ENCODE results near the gene C10orf88. TPM values are rescaled to one million over a fixed set of nuclear protein-coding genes. Genes with fewer than 3 reads are reported as not detected.

Gene C10orf88
- total and polyA plus RNA-seq, 9 of the 15 experiments (the other 6 are each of a cell fraction or from before 2014, with no cell fraction given), result 2.5 to 9.6 (median 7.5) TPM

DNA sequence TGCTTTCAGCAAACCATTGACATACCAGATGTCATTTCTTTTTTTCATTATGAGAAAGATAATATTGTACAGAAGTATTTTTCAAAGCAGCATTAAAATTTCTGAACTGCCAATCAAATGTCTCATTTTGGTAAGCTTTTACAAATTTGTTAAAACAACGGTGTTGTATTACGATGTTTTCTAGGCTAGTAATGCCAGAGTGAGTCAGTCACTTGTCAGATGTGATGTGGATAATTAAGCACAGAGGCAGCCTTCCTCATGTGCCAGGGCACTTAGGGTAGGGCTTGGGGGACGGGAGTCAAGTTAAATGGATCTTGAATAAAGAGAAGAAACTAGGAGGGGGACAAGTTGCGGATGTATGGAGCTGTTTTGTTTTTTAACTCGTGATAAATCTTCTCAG is 36.3 kb upstream of the C10orf88 start (continued):
- no peak for TF ChIP-seq ZNF444 (CRISPR knock-in tag; IDR thresholded peaks at IDR 0.05)
- no peak for TF ChIP-seq MBD2 (IDR thresholded peaks at IDR 0.05; ENCODE audit: borderline replicate concordance, low read depth)
- no peak for TF ChIP-seq POU5F1 (IDR thresholded peaks at IDR 0.05; ENCODE audit: borderline replicate concordance, low read depth, low read length, partially characterized antibody)
- TF ChIP-seq POLR2H (tag; IDR thresholded peaks at IDR 0.05; ENCODE audit: low read depth), result no peak
- TF ChIP-seq PML (IDR thresholded peaks at IDR 0.05; ENCODE audit: low read length), result no peak
- no peak for TF ChIP-seq TEAD2 (tag; IDR thresholded peaks at IDR 0.05)

DNA sequence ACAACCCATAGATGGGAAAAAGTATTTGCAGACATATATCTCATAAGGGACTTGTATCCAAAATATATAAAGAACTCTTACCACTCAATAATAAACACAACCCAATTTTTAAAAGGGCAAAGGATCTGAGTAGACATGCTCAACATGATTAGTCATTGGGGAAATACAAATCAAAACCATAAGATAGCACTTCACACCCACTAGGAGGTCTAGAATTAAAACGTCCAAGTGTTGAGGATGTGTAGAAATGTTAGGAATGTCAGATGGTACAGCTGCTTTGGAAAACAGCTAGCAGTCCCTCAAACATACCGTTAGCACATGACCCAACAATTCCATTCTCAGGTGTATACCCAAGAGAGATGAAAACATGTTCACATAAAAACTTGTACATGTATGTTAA is 34.5 kb upstream of the C10orf88 start:
- Histone ChIP-seq H3K9me3 (replicated peaks; ENCODE audit: control insufficient read depth, insufficient read depth, low read depth, low read length) (no peaks in the 10 kb centered on the region), H3K4me2 (ENCODE audit: insufficient read depth, low read length) (no peak overlapping the region), H3K4me1 (replicated peaks in 1 of 2; ENCODE audit: control insufficient read depth in 2 of 2, insufficient read depth in 2 of 2, low read length in 2 of 2) (no peaks in the 10 kb centered on the region), H3K9ac (ENCODE audit: insufficient read depth in 1 of 2, low read depth in 2 of 2, low read length in 2 of 2) (no peak overlapping the region), H3K27me3 (ENCODE audit: control insufficient read depth in 2 of 2, insufficient read depth in 2 of 2, low read length in 2 of 2) (no peaks in the 10 kb centered on the region), H3K27ac (ENCODE audit: extremely low read depth, low read depth, low read length) (no peak overlapping the region), H4K20me1 (replicated peaks; ENCODE audit: control insufficient read depth, insufficient read depth, low read length) (no peaks in the 10 kb centered on the region), H3K79me2 (ENCODE audit: control insufficient read depth, insufficient read depth, low read length) (no peaks in the 10 kb centered on the region), H3K4me3 (no peak overlapping the region), H3K9me1 (ENCODE audit: control insufficient read depth, insufficient read depth, low read length) (no peaks in the 10 kb centered on the region), H2AFZ (ENCODE audit: low read depth, low read length) (no peak overlapping the region), H3K36me3 (ENCODE audit: control insufficient read depth, insufficient read depth, low read length) (peaks cover 46% of the 10 kb centered on the region; the same call in 2 of the 3 replicates)
- CTCF ChIA-PET (ENCODE audit: low intra/inter-chr PET ratio), result no interaction called here
- TF ChIP-seq ETV1 (tag; conservative IDR thresholded peaks at IDR 0.05; ENCODE audit: low read depth) (no peak), STAG1 (CRISPR knock-in tag; IDR thresholded peaks at IDR 0.05; ENCODE audit: borderline replicate concordance) (no peak), CBX8 (IDR thresholded peaks at IDR 0.05; ENCODE audit: borderline replicate concordance, extremely low read depth, low read depth, low read length, poor library complexity, severe bottlenecking) (no peak), SMARCC2 (IDR thresholded peaks at IDR 0.05; ENCODE audit: low read depth) (no peak), PHF8 (IDR thresholded peaks at IDR 0.05; ENCODE audit: borderline replicate concordance, low read length) (no peak), HCFC1 (IDR thresholded peaks at IDR 0.05; ENCODE audit: low read depth, low read length) (no peak), ZKSCAN8 (CRISPR knock-in tag; IDR thresholded peaks at IDR 0.05) (no peak), RCOR1 (IDR thresholded peaks at IDR 0.05; ENCODE audit: borderline replicate concordance in 1 of 2, low read depth in 2 of 2, low read length in 2 of 2) (no peak), TAF9B (IDR thresholded peaks at IDR 0.05; ENCODE audit: partially characterized antibody) (no peak), NR3C1 (CRISPR knock-in tag; IDR thresholded peaks at IDR 0.05) (no peak), SMAD2 (IDR thresholded peaks at IDR 0.05; ENCODE audit: low read depth, low read length) (no peak), ETV5 (CRISPR knock-in tag; IDR thresholded peaks at IDR 0.05; ENCODE audit: low read depth) (no peak)
- TF ChIP-seq, protein P1, sequence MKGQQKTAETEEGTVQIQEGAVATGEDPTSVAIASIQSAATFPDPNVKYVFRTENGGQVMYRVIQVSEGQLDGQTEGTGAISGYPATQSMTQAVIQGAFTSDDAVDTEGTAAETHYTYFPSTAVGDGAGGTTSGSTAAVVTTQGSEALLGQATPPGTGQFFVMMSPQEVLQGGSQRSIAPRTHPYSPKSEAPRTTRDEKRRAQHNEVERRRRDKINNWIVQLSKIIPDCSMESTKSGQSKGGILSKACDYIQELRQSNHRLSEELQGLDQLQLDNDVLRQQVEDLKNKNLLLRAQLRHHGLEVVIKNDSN (CRISPR knock-in tag; IDR thresholded peaks at IDR 0.05), result no peak
- in situ Hi-C loops (cut with MboI) (no loop called here), intact Hi-C loops (cut with micrococcal nuclease) (no loop called here)
- no TSS peak for BruUV-seq (replicated peaks)
- FAIRE-seq (no peak), ATAC-seq (no peak), DNase-seq (ENCODE audit: extremely low read depth in 1 of 4, low spot score in 3 of 4) (no peak)
- 44% methylated on average over 2 of the region's 2 CpGs for WGBS (ENCODE audit: insufficient coverage, low coverage, missing lambda C conversion rate)
- POLR2A ChIA-PET, result no interaction called here
